HCT116 (cell line): ENCODE measurements around the gene SAC3D1.

Experiments used
- EZH2 ChIP-seq: fragments of 200-600 bp; sonication (generic); IDR thresholded peaks from 2 replicates; pipeline ENCODE4 v1.6.1; 2017; ENCODE audit warnings: antibody characterized with exemption, mixed run types
- POLR2A ChIP-seq: IDR thresholded peaks from 2 replicates; pipeline ENCODE4 v1.7.0; 2011; ENCODE audit warnings: borderline replicate concordance; ENCODE audit not compliant: insufficient read depth, insufficient read length; ENCODE audit errors: extremely low read depth
- POLR2AphosphoS5 ChIP-seq: IDR thresholded peaks from 2 replicates; pipeline ENCODE4 v1.6.1; 2011; ENCODE audit warnings: mild to moderate bottlenecking, low read depth, low read length, moderate library complexity
- SIN3A ChIP-seq: IDR thresholded peaks from 2 replicates; pipeline ENCODE4 v1.6.1; 2012; ENCODE audit warnings: low read depth
- SP1 ChIP-seq: IDR thresholded peaks from 2 replicates; pipeline ENCODE4 v1.6.1; 2012; ENCODE audit warnings: low read depth
- TF ChIP-seq, protein P1 (sequence below), 3 experiments: fragments of 200-600 bp in 1 of 3; sonication (generic) in 1 of 3; IDR thresholded peaks in 2 of 3; conservative IDR thresholded peaks in 1 of 3; 2 replicates each; pipeline ENCODE4 v1.5.1; 2012 to 2017; ENCODE audit warnings: low read depth in 2 of 3, low read length in 2 of 3, antibody characterized with exemption in 1 of 3, borderline replicate concordance in 1 of 3, control low read depth in 1 of 3, mild to moderate bottlenecking in 1 of 3, mixed read lengths in 1 of 3, mixed run types in 1 of 3, moderate library complexity in 1 of 3; ENCODE audit not compliant: insufficient read depth in 1 of 3

DNA sequence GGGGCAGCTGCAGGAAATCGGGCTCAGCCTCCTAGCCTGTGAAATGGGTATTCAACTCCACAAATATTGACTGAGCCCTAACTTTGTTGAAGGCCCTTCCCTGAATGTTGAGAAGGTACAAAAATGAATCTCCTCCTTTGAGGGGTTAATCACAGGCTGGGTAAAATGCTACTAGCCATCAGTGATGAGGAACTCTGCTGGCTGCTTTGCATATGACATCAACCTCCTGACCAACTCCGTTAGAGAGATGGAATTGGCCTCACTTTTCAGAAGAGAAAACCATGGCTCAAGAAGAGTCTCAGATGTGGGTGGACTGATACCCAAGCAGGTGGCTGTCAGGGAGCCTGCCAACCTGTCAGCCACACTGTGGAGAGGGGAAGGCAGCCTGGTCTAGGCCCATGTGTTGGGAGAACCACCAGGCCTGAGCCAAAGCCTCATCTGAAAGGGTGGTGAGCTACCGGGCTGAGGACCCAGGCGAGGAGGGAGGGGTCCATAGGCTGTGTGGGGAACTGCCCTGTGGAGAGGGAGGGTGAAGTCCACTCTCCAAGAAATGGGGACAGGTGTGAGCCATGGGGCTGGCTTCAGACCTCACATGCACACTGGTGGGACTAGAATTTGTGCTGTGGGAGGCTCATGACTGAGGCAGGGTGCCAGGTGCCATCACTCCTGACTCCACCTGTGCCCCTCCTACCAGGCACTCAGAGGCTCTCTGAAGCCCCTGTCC lies 31.1 kb downstream of the SAC3D1 start:
- TF ChIP-seq, protein P1, sequence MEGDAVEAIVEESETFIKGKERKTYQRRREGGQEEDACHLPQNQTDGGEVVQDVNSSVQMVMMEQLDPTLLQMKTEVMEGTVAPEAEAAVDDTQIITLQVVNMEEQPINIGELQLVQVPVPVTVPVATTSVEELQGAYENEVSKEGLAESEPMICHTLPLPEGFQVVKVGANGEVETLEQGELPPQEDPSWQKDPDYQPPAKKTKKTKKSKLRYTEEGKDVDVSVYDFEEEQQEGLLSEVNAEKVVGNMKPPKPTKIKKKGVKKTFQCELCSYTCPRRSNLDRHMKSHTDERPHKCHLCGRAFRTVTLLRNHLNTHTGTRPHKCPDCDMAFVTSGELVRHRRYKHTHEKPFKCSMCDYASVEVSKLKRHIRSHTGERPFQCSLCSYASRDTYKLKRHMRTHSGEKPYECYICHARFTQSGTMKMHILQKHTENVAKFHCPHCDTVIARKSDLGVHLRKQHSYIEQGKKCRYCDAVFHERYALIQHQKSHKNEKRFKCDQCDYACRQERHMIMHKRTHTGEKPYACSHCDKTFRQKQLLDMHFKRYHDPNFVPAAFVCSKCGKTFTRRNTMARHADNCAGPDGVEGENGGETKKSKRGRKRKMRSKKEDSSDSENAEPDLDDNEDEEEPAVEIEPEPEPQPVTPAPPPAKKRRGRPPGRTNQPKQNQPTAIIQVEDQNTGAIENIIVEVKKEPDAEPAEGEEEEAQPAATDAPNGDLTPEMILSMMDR (IDR thresholded peaks at IDR 0.05 in 2 of 3, conservative IDR thresholded peaks at IDR 0.05 in 1 of 3; ENCODE audit: borderline replicate concordance in 1 of 3, insufficient read depth in 1 of 3, low read depth in 2 of 3, low read length in 2 of 3): no peak
- TF ChIP-seq EZH2 (no peak), POLR2A (no peak), POLR2AphosphoS5 (no peak), SIN3A (no peak), SP1 (no peak)
